Measurements from ENCODE around the gene ELMO1. TPM values are rescaled to one million over a fixed set of nuclear protein-coding genes. Genes with fewer than 3 reads are reported as not detected.
A peak's percentile ranks its signal among the peaks of the same experiment; 100 is the strongest.

ELMO1 gene
- total and polyA plus RNA-seq, 5 experiments from 2014 or later = 26.9 to 120 (median 58.4) TPM

DNA sequence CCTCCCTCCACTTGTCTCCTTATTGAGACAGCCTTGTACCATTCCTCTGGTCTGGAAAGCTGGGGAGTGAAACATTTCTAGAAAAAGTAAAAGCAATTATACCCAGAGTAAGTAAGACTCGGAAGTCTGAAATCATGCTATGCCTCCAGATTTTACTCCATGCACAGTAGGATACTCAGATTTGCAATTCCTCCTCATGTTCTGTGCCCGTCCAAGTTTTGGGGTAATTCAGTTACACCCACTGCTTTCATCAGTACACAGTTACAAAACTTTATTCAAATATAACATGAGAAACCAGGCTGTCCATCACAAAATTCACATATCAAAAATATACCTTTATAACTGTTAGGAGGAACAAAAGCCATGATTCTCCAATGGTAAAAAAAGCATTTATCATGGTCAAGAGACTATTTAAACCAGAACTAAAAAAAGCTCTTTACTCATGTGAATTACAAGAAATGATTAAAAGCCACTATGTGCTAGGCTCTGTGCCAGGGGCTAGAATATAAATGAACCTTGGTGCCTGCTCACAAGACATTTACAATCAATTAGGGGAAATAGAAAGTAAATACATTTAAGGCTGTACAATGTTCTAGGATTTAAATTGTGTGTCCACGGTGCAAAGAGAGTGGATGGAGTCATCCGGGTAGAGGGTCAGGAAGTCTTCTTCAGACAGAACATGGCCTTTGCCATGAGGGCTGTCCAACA lies 320.2 kb downstream of the ELMO1 start:
- peak overlapping the region in 2 of 10 donors; percentile 22 to 51 for H3K27ac Mint-ChIP-seq
- DNase-seq (no peak), ATAC-seq (no peak)
- POLR2A ChIA-PET = no interaction called here
- H3K27me3 Mint-ChIP-seq = no peaks in the 10 kb centered on the region
- H3K9me3 Mint-ChIP-seq = peaks cover 0 to 20% (median 2%) of the 10 kb centered on the region in 9 donors
- H3K4me1 Mint-ChIP-seq = peaks cover 10 to 25% (median 20%) of the 10 kb centered on the region in 4 donors
- no peak overlapping the region for H3K4me3 Mint-ChIP-seq
- peaks cover 43 to 76% (median 70%) of the 10 kb centered on the region in 3 donors for H3K36me3 Mint-ChIP-seq

DNA sequence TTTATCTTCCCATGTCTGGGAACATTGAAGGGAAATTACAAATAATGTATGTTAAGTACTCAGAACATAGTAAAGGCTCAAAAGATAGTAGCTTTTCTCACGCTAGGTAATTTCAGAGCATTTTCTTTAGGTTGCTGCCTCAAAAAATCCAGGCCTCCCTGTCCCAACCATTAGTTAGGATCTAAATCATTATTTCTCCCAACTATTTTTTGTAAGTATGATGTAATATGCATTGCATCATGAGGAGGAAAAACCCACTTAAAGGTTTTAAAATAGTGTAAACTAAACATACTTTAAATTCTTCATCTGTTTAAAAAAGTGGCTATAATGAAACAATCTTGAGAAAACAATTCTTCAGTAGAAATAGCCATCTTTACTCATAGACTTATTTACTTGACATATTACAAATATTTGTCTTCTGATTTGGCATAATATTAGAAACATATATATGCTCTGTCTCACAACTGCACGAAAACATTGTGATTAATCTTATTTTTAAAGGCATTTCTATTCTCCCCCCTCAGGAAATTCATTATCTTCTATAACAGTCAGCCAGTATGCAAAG lies 329.3 kb downstream of the ELMO1 start:
- peak overlapping the region in 3 of 10 donors; percentile 24 to 58 (median 33) for H3K27ac Mint-ChIP-seq
- DNase-seq = no peak
- no peaks in the 10 kb centered on the region for H3K27me3 Mint-ChIP-seq
- POLR2A ChIA-PET = no interaction called here
- no peak for ATAC-seq
- H3K4me3 Mint-ChIP-seq = no peak overlapping the region
- H3K9me3 Mint-ChIP-seq = peaks cover 0 to 14% (median 7%) of the 10 kb centered on the region in 9 donors
- peaks cover 30 to 72% (median 68%) of the 10 kb centered on the region in 4 donors for H3K4me1 Mint-ChIP-seq
- peaks cover 4 to 29% (median 7%) of the 10 kb centered on the region in 3 donors for H3K36me3 Mint-ChIP-seq

DNA sequence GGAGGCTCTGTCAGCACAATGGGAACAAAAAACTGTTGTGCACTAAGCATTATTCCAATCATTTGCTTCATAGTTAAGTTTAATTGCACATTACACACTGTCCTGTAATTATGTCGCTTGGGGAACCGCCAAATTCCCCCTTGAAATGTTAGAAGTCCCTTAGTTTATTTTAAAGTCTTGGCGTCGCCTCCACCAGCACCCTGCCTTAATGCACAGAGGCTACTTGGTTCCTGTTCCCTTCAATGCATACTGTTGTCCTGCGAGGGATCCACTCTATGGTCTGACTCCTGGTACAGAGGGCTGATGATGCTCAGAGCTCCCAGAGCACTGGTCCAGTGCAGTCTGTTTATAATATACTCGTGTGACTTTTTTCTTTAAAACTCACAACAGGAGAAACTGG lies 330.7 kb downstream of the ELMO1 start:
- Mint-ChIP-seq H3K36me3 (peaks cover 4 to 25% (median 7%) of the 10 kb centered on the region in 3 donors), H3K9me3 (peaks cover 0 to 11% (median 3%) of the 10 kb centered on the region in 9 donors), H3K27ac (peak overlapping the region in 5 of 10 donors; percentile 2 to 73 (median 48)), H3K4me3 (peak overlapping the region in 1 of 10 donors; percentile 25), H3K27me3 (no peaks in the 10 kb centered on the region), H3K4me1 (peaks cover 37 to 72% (median 66%) of the 10 kb centered on the region in 4 donors)
- ATAC-seq (no peak), DNase-seq (no peak)
- POLR2A ChIA-PET = no interaction called here

DNA sequence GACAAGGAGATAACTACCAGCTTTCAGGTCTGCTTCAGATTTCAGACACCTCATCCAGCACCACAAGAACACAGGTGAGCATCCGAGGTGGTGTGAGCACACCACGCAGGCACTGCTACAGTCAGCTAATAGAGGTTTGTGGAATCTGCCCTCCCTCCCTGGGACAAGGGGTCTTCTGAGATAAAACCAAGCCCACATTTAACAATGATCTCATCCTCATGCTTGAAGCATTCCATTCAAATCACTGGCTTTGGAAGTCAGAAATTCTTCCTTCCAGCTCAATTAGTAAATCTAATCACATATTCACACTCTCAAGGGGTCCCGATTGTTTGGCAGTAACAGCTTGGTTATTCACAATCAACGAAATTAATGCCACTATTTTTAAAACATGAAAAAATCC lies 331.4 kb downstream of the ELMO1 start:
- H3K27ac Mint-ChIP-seq = peak overlapping the region in 9 of 10 donors; percentile 30 to 96 (median 82)
- H3K9me3 Mint-ChIP-seq = peaks cover 0 to 4% (median 0%) of the 10 kb centered on the region in 9 donors
- peaks cover 33 to 67% (median 61%) of the 10 kb centered on the region in 4 donors for H3K4me1 Mint-ChIP-seq
- ATAC-seq (no peak), DNase-seq (no peak)
- peaks cover 4 to 25% (median 5%) of the 10 kb centered on the region in 3 donors for H3K36me3 Mint-ChIP-seq
- H3K27me3 Mint-ChIP-seq = no peaks in the 10 kb centered on the region
- peak overlapping the region in 1 of 10 donors; percentile 36 for H3K4me3 Mint-ChIP-seq
- POLR2A ChIA-PET = no interaction called here

DNA sequence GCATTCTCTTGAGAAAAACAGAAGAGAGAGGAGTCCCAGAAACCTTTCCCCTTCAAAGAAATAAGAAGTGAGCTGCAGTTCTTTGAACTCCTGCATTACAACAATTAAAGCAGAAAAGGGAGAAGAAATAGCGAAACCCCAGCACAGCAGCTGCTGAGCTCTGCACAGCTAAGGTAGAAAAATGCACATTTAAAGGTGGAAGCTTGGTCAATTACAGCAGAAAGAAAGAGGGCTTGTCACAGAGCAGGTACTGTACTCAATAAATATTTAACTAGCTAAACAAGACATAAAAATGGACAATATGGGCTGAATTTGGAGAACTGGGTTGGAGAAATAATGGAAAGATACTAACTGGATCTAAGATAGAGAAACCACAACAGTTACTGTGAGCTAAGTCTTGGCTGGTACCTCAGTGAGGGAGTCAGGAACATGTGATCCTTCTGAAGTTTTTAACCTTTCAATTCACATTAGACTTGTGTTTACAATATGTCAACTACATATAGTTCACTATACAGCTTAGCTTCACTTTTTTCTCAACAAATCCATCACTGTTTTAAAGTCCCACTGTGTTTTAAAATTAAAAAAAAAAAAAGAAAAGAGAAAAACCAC lies 332.5 kb downstream of the ELMO1 start:
- POLR2A ChIA-PET = interaction anchor here (0.6 kb wide), 1 partner anchor 54 kb away, joined by 3 read pairs; no protein-coding TSS in a partner anchor
- H3K27me3 Mint-ChIP-seq = no peaks in the 10 kb centered on the region
- peaks cover 0 to 22% (median 13%) of the 10 kb centered on the region in 3 donors for H3K36me3 Mint-ChIP-seq
- H3K9me3 Mint-ChIP-seq = no peaks in the 10 kb centered on the region
- peak overlapping the region; percentile 28 to 96 (median 76) for H3K27ac Mint-ChIP-seq
- peak overlapping the region in 9 of 10 donors; percentile 20 to 71 (median 52) for H3K4me3 Mint-ChIP-seq
- peaks cover 33 to 64% (median 58%) of the 10 kb centered on the region in 4 donors for H3K4me1 Mint-ChIP-seq
- ATAC-seq (peak; percentile 42 to 62), DNase-seq (peak in 3 of 10 donors; percentile 8 to 36 (median 27))

DNA sequence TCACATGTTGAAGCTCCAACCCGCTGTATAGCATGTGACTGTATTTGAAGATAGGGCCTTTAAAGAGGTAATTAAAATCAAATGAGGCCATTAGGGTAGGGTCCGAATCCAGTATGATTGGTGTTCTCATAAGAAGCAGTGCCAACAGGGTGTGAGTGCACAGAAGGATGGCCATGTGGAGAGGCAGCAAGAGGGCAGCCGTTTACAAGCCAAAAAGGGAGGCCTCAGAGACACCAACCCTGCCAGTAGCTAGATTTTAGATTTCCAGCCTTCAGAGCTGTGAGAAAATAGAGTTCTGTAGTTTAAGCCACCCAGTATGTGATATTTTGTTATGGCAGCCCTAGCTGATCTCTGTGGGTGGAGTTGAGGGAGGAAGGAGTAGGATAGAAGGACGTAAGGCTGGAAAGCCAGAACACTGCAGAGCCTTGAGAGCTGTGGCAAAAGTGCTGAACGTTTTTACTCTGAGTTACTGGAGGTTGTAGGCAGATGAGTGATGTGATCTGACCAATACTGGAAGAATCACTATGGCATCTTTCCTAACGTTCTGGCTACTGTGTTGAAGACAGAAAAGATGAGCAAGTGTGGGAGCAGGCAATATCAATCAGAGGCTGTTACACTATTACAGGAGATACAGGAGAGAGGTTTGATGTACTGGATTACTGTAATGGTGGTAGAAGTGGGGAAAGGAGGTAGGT lies 334.9 kb downstream of the ELMO1 start:
- ATAC-seq = no peak
- H3K4me1 Mint-ChIP-seq = peaks cover 35 to 70% (median 67%) of the 10 kb centered on the region in 4 donors
- peak overlapping the region in 1 of 10 donors; percentile 50 for H3K4me3 Mint-ChIP-seq
- peaks cover 0 to 18% (median 18%) of the 10 kb centered on the region in 3 donors for H3K36me3 Mint-ChIP-seq
- POLR2A ChIA-PET = no interaction called here
- peak overlapping the region in 3 of 10 donors; percentile 2 to 60 (median 31) for H3K27ac Mint-ChIP-seq
- H3K27me3 Mint-ChIP-seq = no peaks in the 10 kb centered on the region
- DNase-seq = no peak
- no peaks in the 10 kb centered on the region for H3K9me3 Mint-ChIP-seq

DNA sequence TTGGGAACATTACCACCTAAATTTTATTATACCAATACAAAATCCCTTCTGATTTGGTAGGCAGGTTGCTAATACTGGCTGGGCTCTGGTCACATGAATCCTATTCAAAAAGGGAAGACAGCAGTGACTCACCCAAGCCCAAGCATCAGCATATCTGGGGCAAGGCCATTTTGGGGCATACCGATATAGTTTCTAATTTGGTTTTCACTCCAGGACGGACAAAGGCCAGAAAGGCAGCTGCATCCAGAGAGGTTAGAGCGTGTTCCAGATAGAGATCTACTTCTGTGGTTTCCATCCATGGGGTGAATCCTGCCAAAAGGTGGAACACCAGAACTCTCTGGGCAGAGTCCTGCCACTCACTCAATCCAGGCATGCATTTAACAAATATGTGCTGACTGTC lies 335.8 kb downstream of the ELMO1 start:
- no peaks in the 10 kb centered on the region for H3K27me3 Mint-ChIP-seq
- H3K27ac Mint-ChIP-seq = peak overlapping the region in 2 of 10 donors; percentile 8 to 60
- peaks cover 0 to 27% (median 24%) of the 10 kb centered on the region in 3 donors for H3K36me3 Mint-ChIP-seq
- ATAC-seq (no peak), DNase-seq (no peak)
- POLR2A ChIA-PET = no interaction called here
- H3K4me3 Mint-ChIP-seq = no peak overlapping the region
- no peaks in the 10 kb centered on the region for H3K9me3 Mint-ChIP-seq
- peaks cover 36 to 69% (median 66%) of the 10 kb centered on the region in 4 donors for H3K4me1 Mint-ChIP-seq

DNA sequence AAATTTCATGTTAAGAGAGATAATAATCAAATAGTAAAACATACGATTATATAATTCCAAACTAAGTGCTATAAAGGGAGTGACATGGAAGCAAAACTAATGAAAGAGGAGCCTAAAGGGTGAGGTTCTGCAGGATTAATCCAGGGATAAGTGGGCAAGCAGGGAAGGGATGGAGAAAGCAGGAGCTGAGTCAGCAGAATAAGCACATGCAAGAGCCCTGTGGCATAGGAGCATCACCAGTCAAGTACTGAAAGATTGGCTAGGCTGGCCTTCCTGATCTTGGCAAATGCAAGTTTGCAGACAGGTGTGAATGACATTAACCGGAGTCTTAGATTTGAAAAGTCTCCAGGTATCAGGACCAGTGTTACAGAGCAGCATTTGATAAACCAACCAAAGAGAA lies 336.4 kb downstream of the ELMO1 start:
- ATAC-seq = no peak
- Mint-ChIP-seq H3K27me3 (no peaks in the 10 kb centered on the region), H3K4me1 (peaks cover 32 to 70% (median 64%) of the 10 kb centered on the region in 4 donors), H3K36me3 (peaks cover 0 to 30% (median 27%) of the 10 kb centered on the region in 3 donors), H3K9me3 (no peaks in the 10 kb centered on the region), H3K4me3 (no peak overlapping the region), H3K27ac (peak overlapping the region in 1 of 10 donors; percentile 16)
- DNase-seq = no peak
- POLR2A ChIA-PET = no interaction called here

DNA sequence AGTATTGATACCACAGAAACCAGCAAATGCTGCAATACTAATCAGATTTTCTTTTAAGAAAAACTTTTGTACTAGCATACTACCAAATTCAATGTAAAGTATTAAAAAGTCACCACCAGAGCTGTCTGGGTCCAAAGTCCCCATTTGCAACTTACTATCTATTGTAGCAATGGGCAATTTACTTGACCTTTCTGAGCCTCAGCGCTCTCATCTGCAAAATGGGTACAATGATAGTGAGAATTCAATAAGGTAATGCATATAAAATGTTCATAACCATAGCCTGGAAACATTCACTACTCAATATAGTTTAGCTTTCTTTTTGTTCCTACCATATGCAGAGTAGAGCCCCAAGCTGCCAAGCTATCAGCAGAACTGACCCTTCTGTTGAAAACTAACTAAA lies 337.2 kb downstream of the ELMO1 start:
- DNase-seq (no peak), ATAC-seq (no peak)
- peak overlapping the region in 1 of 10 donors; percentile 23 for H3K27ac Mint-ChIP-seq
- H3K27me3 Mint-ChIP-seq = no peaks in the 10 kb centered on the region
- peaks cover 29 to 66% (median 59%) of the 10 kb centered on the region in 4 donors for H3K4me1 Mint-ChIP-seq
- POLR2A ChIA-PET = no interaction called here
- H3K9me3 Mint-ChIP-seq = no peaks in the 10 kb centered on the region
- no peak overlapping the region for H3K4me3 Mint-ChIP-seq
- peaks cover 0 to 38% (median 30%) of the 10 kb centered on the region in 3 donors for H3K36me3 Mint-ChIP-seq

DNA sequence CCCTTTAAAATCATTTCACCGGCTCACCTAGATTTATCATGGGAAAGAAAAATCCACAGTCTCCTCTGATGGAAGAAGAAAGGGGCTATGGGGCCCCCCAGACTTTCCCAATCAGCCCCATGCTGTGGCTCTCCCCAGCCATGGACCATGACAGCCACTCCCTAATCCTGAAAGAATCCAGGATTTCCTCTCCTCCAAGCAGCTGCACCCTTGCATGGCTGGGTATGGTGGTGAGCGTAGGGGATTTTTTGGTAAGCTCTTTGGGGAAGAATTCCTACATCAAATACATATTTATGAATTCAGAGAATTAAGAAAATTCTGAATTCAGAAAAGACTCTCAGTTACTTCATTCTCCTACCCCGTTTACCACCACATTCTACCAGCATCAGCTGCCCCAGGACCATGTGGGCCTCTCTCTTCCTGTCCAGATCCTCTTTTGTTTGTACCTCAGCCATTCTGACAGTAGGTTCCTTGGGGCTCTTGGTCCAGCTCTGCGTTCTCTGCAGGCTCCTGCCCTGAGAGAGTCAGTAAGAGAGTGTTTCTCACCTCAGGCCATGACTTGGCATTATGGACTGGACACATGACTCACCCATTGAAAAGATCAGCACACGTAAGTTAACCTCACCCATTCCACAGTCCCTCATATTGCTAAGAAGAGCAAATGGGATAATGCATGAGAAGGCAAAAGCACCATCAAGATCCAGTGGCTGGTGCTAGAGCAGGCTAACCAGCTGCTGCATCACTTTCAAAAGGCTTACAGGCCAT lies 337.8 kb downstream of the ELMO1 start:
- Mint-ChIP-seq H3K36me3 (peaks cover 0 to 38% (median 30%) of the 10 kb centered on the region in 3 donors), H3K4me1 (peaks cover 29 to 61% (median 54%) of the 10 kb centered on the region in 4 donors), H3K9me3 (no peaks in the 10 kb centered on the region), H3K27me3 (no peaks in the 10 kb centered on the region), H3K27ac (peak overlapping the region in 4 of 10 donors; percentile 23 to 82 (median 43)), H3K4me3 (no peak overlapping the region)
- POLR2A ChIA-PET = no interaction called here
- ATAC-seq = no peak
- no peak for DNase-seq

DNA sequence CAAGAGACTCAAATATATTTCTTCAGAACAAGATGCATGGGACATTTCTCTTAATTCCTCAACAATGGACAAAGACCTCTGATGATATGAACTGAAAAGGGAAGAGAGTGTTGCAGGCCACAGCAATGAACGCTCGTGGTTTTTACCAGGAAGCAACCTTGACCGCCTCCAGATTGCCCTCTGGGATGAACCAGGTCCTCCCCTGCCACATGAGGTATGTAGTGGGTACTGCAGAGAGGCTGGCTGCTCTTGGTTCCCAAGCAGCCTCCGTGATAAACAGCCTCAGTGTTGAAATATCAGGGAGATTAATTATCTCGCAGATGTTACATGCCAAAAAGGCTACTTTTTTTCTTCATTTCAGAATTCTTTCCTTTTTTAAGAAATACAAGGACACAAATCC lies 338.8 kb downstream of the ELMO1 start:
- H3K36me3 Mint-ChIP-seq = peaks cover 0 to 38% (median 30%) of the 10 kb centered on the region in 3 donors
- H3K4me3 Mint-ChIP-seq = peak overlapping the region in 1 of 10 donors; percentile 11
- H3K27me3 Mint-ChIP-seq = no peaks in the 10 kb centered on the region
- H3K9me3 Mint-ChIP-seq = no peaks in the 10 kb centered on the region
- POLR2A ChIA-PET = no interaction called here
- H3K27ac Mint-ChIP-seq = peak overlapping the region in 3 of 10 donors; percentile 15 to 69 (median 64)
- DNase-seq = no peak
- ATAC-seq = no peak
- peaks cover 25 to 58% (median 48%) of the 10 kb centered on the region in 4 donors for H3K4me1 Mint-ChIP-seq

Data from naive thymus-derived CD8-positive, alpha-beta T cell (primary cell).